ENCODE data around the gene GLT6D1.

Gene GLT6D1

DNA sequence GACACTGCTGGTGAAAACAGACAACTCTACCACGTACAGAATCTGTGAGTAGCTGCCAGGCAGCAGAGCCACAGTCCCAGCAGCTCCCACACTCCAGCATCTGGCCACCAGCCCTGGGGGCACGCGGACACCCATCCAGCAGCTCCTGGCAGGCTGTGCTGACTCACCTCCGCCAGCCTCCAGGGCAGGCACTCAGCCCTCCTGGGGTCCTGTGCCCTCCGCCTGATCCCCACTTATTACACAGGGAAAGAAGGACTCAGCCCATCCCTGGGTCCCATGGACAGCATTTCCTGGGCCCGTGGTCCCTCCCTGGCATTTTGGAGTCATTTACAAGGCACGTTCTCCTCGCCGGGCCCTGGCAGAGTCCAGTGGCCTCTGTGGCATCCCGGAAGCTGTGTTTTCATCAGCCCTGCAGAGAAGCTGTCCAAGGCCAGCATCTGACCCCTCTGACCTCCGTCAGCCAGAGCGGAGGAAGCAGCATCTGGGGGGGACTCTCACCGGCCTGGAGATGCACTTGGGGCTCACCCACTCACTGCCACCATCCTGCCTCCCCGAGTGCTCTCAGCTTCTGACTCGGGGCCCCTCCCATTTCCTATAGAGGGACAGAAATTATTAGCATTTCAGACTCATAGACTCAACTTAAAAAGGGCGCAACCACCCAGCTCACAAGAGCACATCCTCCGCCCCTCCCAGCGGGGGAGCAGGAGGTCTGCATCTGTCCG lies 56.2 kb downstream of the GLT6D1 start:
- FAIRE-seq = no peak

DNA sequence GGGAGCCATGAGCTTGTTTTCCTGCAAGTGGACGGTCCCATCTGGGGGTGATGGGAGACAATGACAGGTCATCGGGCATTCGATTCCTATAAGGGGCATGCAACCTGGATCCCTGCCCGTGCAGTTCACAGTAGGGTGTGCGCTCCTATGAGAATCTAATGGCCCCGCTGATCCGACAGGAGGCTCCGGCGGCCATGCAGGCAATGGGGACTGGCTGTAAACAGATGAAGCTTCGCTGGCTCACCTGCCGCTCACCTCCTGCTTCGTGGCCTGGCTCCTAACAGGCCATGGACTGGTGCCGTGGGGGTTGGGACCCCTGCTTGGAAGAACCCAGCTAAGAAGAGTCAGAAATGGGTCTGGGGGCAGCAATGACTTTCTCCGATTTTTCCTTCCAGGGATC lies 56.8 kb downstream of the GLT6D1 start:
- no peak for FAIRE-seq
- no peak for DNase-seq (ENCODE audit: insufficient read length, low spot score)
- TF ChIP-seq SPI1 (IDR thresholded peaks at IDR 0.05; ENCODE audit: low read depth, low read length) (no peak), POLR2AphosphoS5 (IDR thresholded peaks at IDR 0.05; ENCODE audit: low read depth, low read length) (no peak), PAX5 (IDR thresholded peaks at IDR 0.05; ENCODE audit: insufficient read depth, low read length, severe bottlenecking) (no peak), POLR2A (IDR thresholded peaks at IDR 0.05; ENCODE audit: low read depth, low read length) (no peak)

More for the DNA sequence above, 56.2 kb downstream of the GLT6D1 start:
- TF ChIP-seq POLR2AphosphoS5 (IDR thresholded peaks at IDR 0.05; ENCODE audit: low read depth, low read length) (no peak), TAF1 (IDR thresholded peaks at IDR 0.05; ENCODE audit: low read depth, low read length) (no peak), POU2F2 (IDR thresholded peaks at IDR 0.05; ENCODE audit: low read depth, low read length) (no peak), POLR2A (IDR thresholded peaks at IDR 0.05; ENCODE audit: low read depth, low read length) (no peak), PAX5 (IDR thresholded peaks at IDR 0.05; ENCODE audit: insufficient read depth, low read length, severe bottlenecking) (no peak), SPI1 (IDR thresholded peaks at IDR 0.05; ENCODE audit: low read depth, low read length) (no peak)
- no peak for DNase-seq (ENCODE audit: insufficient read length, low spot score)

DNA sequence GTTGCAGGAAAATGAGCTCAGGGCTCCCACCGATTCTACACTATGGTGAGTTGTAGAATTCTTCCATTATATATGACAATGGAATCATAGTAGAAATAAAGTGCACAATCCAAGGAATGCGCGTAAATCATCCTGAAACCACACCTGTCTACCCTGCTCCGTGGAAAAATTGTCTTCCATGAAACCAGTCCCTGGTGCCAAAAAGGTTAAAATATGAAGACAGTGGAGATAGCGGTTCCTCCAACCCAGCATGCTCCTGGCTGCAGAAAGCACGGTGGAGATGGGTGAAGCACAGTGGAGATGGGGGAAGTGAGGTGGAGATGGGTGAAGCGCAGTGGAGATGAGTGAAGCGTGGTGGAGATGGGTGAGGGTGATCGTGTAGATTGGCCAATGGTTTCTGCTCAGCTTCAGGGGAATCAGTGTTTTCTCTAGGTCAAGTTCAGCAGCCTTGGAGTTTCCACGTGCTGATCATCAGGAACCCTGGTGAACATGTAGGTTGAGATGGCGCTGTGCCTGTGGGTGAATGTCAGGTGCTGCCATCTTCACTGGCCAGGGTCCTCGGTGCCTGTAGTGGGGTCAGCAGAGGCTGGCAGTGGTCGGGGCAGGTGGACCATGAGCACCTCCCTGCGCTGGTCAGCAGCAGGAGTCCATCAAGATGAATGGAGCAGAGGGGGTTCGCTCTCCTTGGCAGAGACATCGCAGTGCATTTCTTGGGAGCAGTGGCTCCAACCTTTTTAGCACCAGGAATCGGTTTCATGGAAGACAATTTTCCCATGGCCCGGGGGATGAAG lies 57.5 kb downstream of the GLT6D1 start:
- DNase-seq (ENCODE audit: insufficient read length, low spot score) = no peak
- FAIRE-seq = no peak
- TF ChIP-seq SPI1 (IDR thresholded peaks at IDR 0.05; ENCODE audit: low read depth, low read length) = no peak
- no peak for TF ChIP-seq POLR2A (IDR thresholded peaks at IDR 0.05; ENCODE audit: low read depth, low read length)
- TF ChIP-seq POU2F2 (IDR thresholded peaks at IDR 0.05; ENCODE audit: low read depth, low read length) = no peak

DNA sequence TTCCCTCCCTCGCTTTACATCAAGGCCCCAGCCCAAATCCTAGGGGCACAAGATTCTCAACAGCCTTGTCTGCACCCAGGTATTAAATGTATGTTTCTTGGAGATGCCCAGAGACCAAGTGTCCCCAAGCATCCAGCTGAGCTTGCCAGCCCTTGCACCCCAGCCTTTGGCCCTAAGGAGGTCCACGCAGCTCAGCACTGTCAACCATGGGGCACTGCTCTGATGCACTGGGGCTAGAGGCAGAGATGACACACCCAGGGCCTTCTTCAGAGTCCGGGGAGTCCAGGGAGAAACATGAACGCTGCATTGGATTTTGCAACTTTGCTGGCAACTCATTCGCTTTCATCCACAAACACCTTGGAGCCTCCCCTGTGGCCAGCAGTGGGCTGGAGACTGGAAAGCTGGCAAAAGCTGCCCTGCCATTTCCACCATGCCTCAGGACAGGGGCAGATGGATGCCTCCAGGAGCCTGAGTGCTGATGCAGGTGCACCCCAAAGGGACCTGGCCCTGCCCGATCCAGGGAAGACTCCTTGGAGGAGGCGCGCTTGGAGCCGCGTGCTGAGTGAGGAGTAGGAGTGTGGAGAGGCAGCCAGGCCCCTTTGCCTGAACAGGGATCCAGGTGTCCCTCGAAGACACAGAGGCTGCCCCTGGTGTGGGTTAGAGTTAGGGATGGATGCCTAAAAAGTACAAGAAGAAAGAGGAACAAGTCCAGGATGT lies 58.5 kb downstream of the GLT6D1 start:
- FAIRE-seq (no peak), DNase-seq (ENCODE audit: insufficient read length, low spot score) (no peak)
- no peak for TF ChIP-seq SPI1 (IDR thresholded peaks at IDR 0.05; ENCODE audit: low read depth, low read length)
- TF ChIP-seq PAX5 (IDR thresholded peaks at IDR 0.05; ENCODE audit: insufficient read depth, low read length, severe bottlenecking) = no peak
- TF ChIP-seq POU2F2 (IDR thresholded peaks at IDR 0.05; ENCODE audit: low read depth, low read length) = no peak
- no peak for TF ChIP-seq TAF1 (IDR thresholded peaks at IDR 0.05; ENCODE audit: low read depth, low read length)
- no peak for TF ChIP-seq POLR2AphosphoS5 (IDR thresholded peaks at IDR 0.05; ENCODE audit: low read depth, low read length)
- no peak for TF ChIP-seq POLR2A (IDR thresholded peaks at IDR 0.05; ENCODE audit: low read depth, low read length)

DNA sequence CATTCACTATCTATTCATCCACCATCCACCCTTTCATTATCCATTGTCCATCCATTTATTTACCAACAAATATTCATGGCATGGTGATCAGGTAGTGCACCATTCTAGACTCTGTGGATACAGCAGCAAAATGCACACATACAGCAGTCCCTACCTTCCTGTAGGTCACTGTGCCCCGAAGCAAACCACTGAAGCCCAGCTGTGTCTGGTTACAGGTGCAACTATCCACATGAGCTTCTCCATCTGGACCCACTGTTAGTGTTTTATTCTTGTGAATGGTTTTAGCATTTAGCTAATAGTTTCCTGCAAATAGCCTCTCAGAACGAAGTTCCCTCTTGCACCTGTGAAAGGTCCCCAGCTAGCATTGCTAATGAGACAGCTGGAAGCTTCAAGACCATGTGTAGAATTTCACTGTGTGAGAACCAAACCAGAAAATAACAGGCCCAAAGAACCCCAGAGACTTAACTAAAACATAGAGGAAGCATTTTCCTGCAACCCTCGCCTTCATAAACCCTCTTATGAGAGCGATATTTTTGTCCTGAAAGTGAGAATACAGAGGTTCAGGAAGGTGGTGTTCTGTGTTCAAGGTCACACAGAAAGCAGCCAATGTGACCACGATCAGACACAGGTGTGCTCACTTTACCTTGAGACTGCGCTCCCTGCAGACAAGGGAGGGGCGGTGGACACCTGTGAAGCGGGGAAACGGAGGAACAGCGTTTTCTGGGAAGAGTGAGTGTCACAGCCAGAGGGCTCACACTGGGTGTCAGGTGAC lies 59.3 kb downstream of the GLT6D1 start:
- DNase-seq (ENCODE audit: insufficient read length, low spot score) (no peak), FAIRE-seq (no peak)
- no peak for TF ChIP-seq TAF1 (IDR thresholded peaks at IDR 0.05; ENCODE audit: low read depth, low read length)
- TF ChIP-seq PAX5 (IDR thresholded peaks at IDR 0.05; ENCODE audit: insufficient read depth, low read length, severe bottlenecking) = no peak
- no peak for TF ChIP-seq POU2F2 (IDR thresholded peaks at IDR 0.05; ENCODE audit: low read depth, low read length)
- TF ChIP-seq POLR2A (IDR thresholded peaks at IDR 0.05; ENCODE audit: low read depth, low read length) = no peak
- TF ChIP-seq SPI1 (IDR thresholded peaks at IDR 0.05; ENCODE audit: low read depth, low read length) = no peak
- TF ChIP-seq POLR2AphosphoS5 (IDR thresholded peaks at IDR 0.05; ENCODE audit: low read depth, low read length) = no peak

DNA sequence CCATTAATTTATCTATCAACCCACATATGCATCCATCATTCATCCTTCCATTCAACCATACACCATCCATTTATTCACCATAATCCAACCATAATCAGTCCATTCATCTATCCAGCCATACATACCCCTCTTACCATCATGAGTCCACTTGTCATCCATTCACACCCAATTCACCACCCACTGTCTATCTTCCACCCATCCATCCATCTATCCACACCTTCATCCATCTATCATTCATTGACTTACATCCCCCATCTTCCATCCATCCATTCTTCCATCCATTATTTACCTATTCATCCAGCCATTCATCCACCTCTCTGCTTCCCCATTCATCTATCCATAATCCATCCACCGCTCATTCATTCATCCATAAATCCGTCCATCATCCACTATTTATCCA lies 60.0 kb downstream of the GLT6D1 start:
- TF ChIP-seq TAF1 (IDR thresholded peaks at IDR 0.05; ENCODE audit: low read depth, low read length) = no peak
- no peak for TF ChIP-seq POLR2AphosphoS5 (IDR thresholded peaks at IDR 0.05; ENCODE audit: low read depth, low read length)
- TF ChIP-seq POU2F2 (IDR thresholded peaks at IDR 0.05; ENCODE audit: low read depth, low read length) = no peak
- no peak for TF ChIP-seq POLR2A (IDR thresholded peaks at IDR 0.05; ENCODE audit: low read depth, low read length)
- no peak for TF ChIP-seq PAX5 (IDR thresholded peaks at IDR 0.05; ENCODE audit: insufficient read depth, low read length, severe bottlenecking)
- no peak for TF ChIP-seq SPI1 (IDR thresholded peaks at IDR 0.05; ENCODE audit: low read depth, low read length)
- FAIRE-seq (no peak), DNase-seq (ENCODE audit: insufficient read length, low spot score) (no peak)

DNA sequence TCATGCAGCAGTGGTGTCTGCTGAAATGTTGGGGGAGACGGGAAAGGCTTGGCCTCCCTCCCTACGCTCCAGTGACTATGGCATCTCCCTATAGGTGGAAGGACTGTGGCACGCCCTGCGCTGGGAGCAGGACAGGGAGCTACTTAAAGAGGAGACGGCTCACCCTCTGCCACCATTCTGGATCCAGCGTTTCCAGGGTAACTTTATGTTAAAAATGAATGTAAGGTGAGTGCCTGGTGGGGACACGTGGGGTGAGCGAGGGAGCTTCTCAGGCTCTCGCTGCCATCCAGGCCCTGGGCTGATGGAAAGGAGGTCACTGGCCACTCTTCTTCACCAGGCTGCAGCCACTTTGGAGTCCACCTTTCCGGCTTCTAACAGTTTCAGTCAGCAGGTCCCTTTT lies 62.1 kb downstream of the GLT6D1 start:
- FAIRE-seq = no peak
- TF ChIP-seq SPI1 (IDR thresholded peaks at IDR 0.05; ENCODE audit: low read depth, low read length) (no peak), POU2F2 (IDR thresholded peaks at IDR 0.05; ENCODE audit: low read depth, low read length) (no peak), POLR2AphosphoS5 (IDR thresholded peaks at IDR 0.05; ENCODE audit: low read depth, low read length) (no peak), TAF1 (IDR thresholded peaks at IDR 0.05; ENCODE audit: low read depth, low read length) (no peak), POLR2A (IDR thresholded peaks at IDR 0.05; ENCODE audit: low read depth, low read length) (no peak), PAX5 (IDR thresholded peaks at IDR 0.05; ENCODE audit: insufficient read depth, low read length, severe bottlenecking) (no peak)
- no peak for DNase-seq (ENCODE audit: insufficient read length, low spot score)

DNA sequence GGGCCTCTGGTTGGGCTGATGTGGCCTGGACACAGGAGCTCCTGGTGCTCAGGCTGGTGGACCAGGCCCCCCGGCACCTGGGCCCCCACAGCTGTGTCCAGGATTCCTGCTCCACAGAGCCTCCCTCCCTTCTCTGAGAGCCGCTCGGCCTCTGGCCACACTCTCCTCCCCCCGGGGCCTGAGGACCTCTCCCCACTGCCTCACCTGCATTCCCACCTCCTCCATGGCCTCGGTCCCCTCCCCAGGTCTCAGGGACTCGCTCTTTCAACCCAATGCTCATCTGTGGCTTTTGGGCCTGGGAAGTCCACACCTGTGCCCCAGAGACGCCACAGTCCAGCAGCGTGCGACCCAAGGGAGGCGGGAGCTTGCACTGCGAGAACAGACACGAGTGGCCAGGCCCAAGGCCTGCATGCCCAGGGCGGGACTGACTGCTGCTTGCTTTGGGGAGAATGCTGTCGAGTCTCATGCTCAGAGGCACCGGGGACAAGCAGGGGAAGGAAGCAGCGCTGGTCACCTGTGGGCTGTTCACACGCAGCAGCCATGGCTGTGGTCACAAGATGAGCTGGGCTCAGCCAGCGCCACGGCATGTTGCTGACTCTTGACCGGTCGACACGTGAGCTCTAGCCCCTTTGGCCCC lies 63.2 kb downstream of the GLT6D1 start:
- FAIRE-seq (no peak), DNase-seq (ENCODE audit: insufficient read length, low spot score) (no peak)
- TF ChIP-seq POU2F2 (IDR thresholded peaks at IDR 0.05; ENCODE audit: low read depth, low read length) (no peak), POLR2AphosphoS5 (IDR thresholded peaks at IDR 0.05; ENCODE audit: low read depth, low read length) (no peak), POLR2A (IDR thresholded peaks at IDR 0.05; ENCODE audit: low read depth, low read length) (no peak), SPI1 (IDR thresholded peaks at IDR 0.05; ENCODE audit: low read depth, low read length) (no peak), PAX5 (IDR thresholded peaks at IDR 0.05; ENCODE audit: insufficient read depth, low read length, severe bottlenecking) (no peak), TAF1 (IDR thresholded peaks at IDR 0.05; ENCODE audit: low read depth, low read length) (no peak)

Measured in GM12891 (cell line).